Mesothelial cell of epicardium (in vitro differentiated cells): ENCODE data around the gene CTR9. TPM values are rescaled to one million over a fixed set of nuclear protein-coding genes. Genes with fewer than 3 reads are reported as not detected.

Experiments
- DNase-seq, 2 experiments: peaks; one replicate each; pipeline ENCODE4 v3.0.0; 2021; ENCODE audit warnings: low spot score in 2 of 2; ENCODE audit not compliant: unreplicated experiment in 2 of 2
- H3K27ac Mint-ChIP-seq: 2 replicates; pipeline ENCODE4 v1.8.0; 2021; ENCODE audit warnings: mixed read lengths
- H3K27me3 Mint-ChIP-seq: 2 replicates; pipeline ENCODE4 v1.8.0; 2021; ENCODE audit warnings: low read depth, mixed read lengths
- H3K36me3 Mint-ChIP-seq: 2 replicates; pipeline ENCODE4 v1.8.0; 2021; ENCODE audit warnings: mixed read lengths
- H3K4me1 Mint-ChIP-seq: 2 replicates; pipeline ENCODE4 v1.8.0; 2021; ENCODE audit warnings: mixed read lengths
- H3K4me3 Mint-ChIP-seq: 2 replicates; pipeline ENCODE4 v1.8.0; 2021; ENCODE audit warnings: mild to moderate bottlenecking, moderate library complexity, mixed read lengths
- H3K9me3 Mint-ChIP-seq: 2 replicates; pipeline ENCODE4 v1.8.0; 2021; ENCODE audit warnings: mixed read lengths
- total RNA-seq: library from RNA; stranded (reverse); gene quantifications from 3 replicates; pipeline ENCODE4 v1.2.1, GENCODE V29; 2021
- TF ChIP-seq, protein P1 (sequence below): fragments of 200-600 bp; sonication (generic); IDR thresholded peaks from one replicate; pipeline ENCODE4 v1.5.0; 2021; ENCODE audit warnings: antibody characterized with exemption; ENCODE audit not compliant: unreplicated experiment

The CTR9 gene
- total RNA-seq, 1 donor from 2014 or later, result 33.2 TPM

DNA sequence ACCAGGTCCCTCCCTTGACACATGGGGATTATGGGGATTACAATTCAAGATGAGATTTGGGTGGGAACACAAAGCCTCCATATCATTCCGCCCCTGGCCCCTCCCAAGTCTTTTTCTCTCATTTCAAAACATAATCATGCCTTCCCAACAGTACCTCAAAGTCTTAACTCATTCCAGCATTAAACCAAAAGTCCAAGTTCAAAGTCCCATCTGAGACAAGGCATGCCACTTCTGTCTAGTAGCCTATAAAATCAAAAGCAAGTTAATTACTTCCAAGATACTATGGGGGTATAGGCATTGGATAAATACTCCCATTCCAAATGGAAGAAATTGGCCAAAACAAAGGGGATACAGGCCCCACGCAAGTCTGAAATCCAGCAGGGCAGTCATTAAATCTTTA, 77.4 kb downstream of the CTR9 start:
- peaks cover 2% of the 10 kb centered on the region for H3K36me3 Mint-ChIP-seq
- H3K4me1 Mint-ChIP-seq, result peaks cover 10% of the 10 kb centered on the region
- no peak overlapping the region for H3K27ac Mint-ChIP-seq
- no peaks in the 10 kb centered on the region for H3K27me3 Mint-ChIP-seq
- no peak overlapping the region for H3K4me3 Mint-ChIP-seq
- TF ChIP-seq, protein P1, sequence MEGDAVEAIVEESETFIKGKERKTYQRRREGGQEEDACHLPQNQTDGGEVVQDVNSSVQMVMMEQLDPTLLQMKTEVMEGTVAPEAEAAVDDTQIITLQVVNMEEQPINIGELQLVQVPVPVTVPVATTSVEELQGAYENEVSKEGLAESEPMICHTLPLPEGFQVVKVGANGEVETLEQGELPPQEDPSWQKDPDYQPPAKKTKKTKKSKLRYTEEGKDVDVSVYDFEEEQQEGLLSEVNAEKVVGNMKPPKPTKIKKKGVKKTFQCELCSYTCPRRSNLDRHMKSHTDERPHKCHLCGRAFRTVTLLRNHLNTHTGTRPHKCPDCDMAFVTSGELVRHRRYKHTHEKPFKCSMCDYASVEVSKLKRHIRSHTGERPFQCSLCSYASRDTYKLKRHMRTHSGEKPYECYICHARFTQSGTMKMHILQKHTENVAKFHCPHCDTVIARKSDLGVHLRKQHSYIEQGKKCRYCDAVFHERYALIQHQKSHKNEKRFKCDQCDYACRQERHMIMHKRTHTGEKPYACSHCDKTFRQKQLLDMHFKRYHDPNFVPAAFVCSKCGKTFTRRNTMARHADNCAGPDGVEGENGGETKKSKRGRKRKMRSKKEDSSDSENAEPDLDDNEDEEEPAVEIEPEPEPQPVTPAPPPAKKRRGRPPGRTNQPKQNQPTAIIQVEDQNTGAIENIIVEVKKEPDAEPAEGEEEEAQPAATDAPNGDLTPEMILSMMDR, result no peak
- H3K9me3 Mint-ChIP-seq, result peaks cover 3% of the 10 kb centered on the region
- DNase-seq, result no peak

DNA sequence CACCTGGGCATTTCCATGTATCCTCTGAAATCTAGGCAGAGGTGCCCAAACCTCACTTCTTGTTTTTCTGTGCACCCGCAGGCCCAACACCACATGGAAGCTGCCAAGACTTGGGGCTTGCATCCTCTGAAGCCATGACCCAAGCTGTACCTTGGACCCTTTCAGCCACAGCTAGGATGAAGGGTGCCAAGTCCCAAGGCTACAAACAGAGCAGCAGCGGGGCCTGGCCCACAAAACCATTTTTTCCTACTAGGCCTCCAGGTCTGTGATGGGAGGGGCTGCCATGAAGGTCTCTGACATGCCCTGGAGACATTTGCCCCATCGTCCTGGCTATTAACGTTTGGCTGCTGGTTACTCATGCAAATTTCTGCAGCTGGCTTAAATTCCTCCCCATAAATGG, 78.1 kb downstream of the CTR9 start:
- no peak overlapping the region for H3K4me3 Mint-ChIP-seq
- TF ChIP-seq, protein P1, result no peak
- H3K27ac Mint-ChIP-seq, result no peak overlapping the region
- peaks cover 3% of the 10 kb centered on the region for H3K9me3 Mint-ChIP-seq
- H3K36me3 Mint-ChIP-seq, result peaks cover 2% of the 10 kb centered on the region
- no peak for DNase-seq
- peaks cover 2% of the 10 kb centered on the region for H3K4me1 Mint-ChIP-seq
- H3K27me3 Mint-ChIP-seq, result no peaks in the 10 kb centered on the region

Other genes starting within 250 kb of the CTR9 start
- gene RNF141, start 210.1 kb upstream of the CTR9 start, total RNA-seq, result 24.9 to 30.3 TPM (median 26.1 TPM) in 3 replicates
- 0.13 to 0.25 TPM (median 0.18 TPM) in 3 replicates for gene LYVE1, start 182.6 kb upstream of the CTR9 start, total RNA-seq
- gene IRAG1, start 57.5 kb upstream of the CTR9 start, total RNA-seq, result 13.1 to 13.8 TPM (median 13.6 TPM) in 3 replicates
- 1,220 to 1,246 TPM (median 1,239 TPM) in 3 replicates for gene EIF4G2, start 57.7 kb downstream of the CTR9 start, total RNA-seq
- 116 to 120 TPM (median 120 TPM) in 3 replicates for gene ZBED5, start 106.8 kb downstream of the CTR9 start, total RNA-seq